Activated T-helper 2 cell treated with anti-CD3 and anti-CD28 coated beads, Interferon-gamma antibody, Interleukin-2, Interleukin-4, amounts not matched to agents 10 μg/mL and 5 μg/mL and 100 μg/mL, durations not matched to agents 14 hours and 24 hours and 36 hours (primary cell): ENCODE data around the gene POLQ. TPM values are rescaled to one million over a fixed set of nuclear protein-coding genes. Genes with fewer than 3 reads are reported as not detected.
"Not testable (repeated sequence)": the region's sequence is repeated elsewhere in the genome, so short reads cannot be mapped to it uniquely, and the experiment has no call there.

ENCODE experiments used
- DNase-seq: peaks from one replicate; pipeline ENCODE4 v3.0.0; 2021; ENCODE audit warnings: low spot score
- H3K27ac Mint-ChIP-seq: one replicate; pipeline ENCODE4 v1.8.0; 2021; ENCODE audit warnings: mixed read lengths
- H3K27me3 Mint-ChIP-seq: one replicate; pipeline ENCODE4 v1.8.0; 2021; ENCODE audit warnings: low read depth, mixed read lengths
- H3K36me3 Mint-ChIP-seq: one replicate; pipeline ENCODE4 v1.8.0; 2021; ENCODE audit warnings: low read depth, mixed read lengths
- H3K4me1 Mint-ChIP-seq: one replicate; pipeline ENCODE4 v1.8.0; 2021; ENCODE audit warnings: low read depth, mixed read lengths
- H3K4me3 Mint-ChIP-seq: one replicate; pipeline ENCODE4 v1.8.0; 2021; ENCODE audit warnings: low read depth, mild to moderate bottlenecking, moderate library complexity, mixed read lengths
- H3K9me3 Mint-ChIP-seq: one replicate; pipeline ENCODE4 v1.8.0; 2021; ENCODE audit warnings: mixed read lengths
- intact Hi-C: fragments of 100-400 bp; cut with micrococcal nuclease; formaldehyde crosslinking; loops from one replicate; pipeline ENCODE4 v1.15.1; 2023
- total RNA-seq: library from RNA; stranded (reverse); gene quantifications from 2 replicates; pipeline ENCODE4 v1.2.3, GENCODE V29; 2022

The POLQ gene
- total RNA-seq, 1 donor from 2014 or later, result 24.0 TPM

DNA sequence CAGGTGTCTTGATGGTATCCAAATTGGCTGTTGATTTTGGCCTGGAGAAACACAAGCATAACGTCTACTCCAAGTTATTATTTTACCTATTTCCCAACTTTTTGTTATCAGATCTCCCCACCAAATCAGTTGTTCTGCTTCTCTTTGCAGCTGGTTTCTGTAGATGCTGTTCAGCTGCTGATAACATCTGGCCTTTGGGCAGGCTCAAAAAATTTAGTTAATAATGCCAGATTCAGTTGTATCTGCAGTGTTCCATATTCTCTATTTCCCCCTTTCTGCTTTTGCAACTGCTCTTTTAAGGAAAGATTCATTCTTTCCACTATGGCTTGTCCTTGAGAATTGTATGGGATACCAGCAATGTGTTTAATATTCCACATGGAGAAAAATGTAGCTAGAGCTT lies 149.8 kb downstream of the POLQ start:
- H3K36me3 Mint-ChIP-seq, H3K4me3 Mint-ChIP-seq, H3K9me3 Mint-ChIP-seq, DNase-seq, H3K27me3 Mint-ChIP-seq, intact Hi-C loops, H3K27ac Mint-ChIP-seq, H3K4me1 Mint-ChIP-seq: not testable (repeated sequence)

DNA sequence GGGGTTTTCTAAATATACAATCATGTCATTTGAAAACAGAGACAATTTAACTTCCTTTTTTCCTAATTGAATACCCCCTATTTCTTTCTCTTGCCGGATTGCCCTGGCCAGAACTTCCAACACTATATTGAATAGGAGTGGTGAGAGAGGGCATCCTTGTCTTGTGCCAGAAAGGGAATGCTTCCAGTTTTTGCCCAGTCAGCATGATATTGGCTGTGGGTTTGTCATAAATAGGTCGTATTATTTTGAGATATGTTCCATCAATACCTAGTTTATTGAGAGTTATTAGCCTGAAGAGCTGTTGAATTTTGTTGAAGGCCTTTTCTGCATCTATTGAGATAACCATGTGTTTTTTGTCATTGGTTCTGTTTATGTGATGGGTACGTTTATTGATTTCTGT lies 157.5 kb downstream of the POLQ start:
- H3K36me3 Mint-ChIP-seq, H3K9me3 Mint-ChIP-seq, H3K4me1 Mint-ChIP-seq, intact Hi-C loops, DNase-seq, H3K27ac Mint-ChIP-seq, H3K27me3 Mint-ChIP-seq, H3K4me3 Mint-ChIP-seq: not testable (repeated sequence)

Other genes starting within 250 kb of the POLQ start
- not detected in 2 replicates for gene ARGFX, start 22.0 kb upstream of the POLQ start, total RNA-seq
- gene FBXO40, start 47.4 kb upstream of the POLQ start, total RNA-seq, result not detected in 2 replicates
- 234 and 243 TPM in 2 replicates for gene HCLS1, start 114.9 kb upstream of the POLQ start, total RNA-seq
- gene GOLGB1, start 203.8 kb upstream of the POLQ start, total RNA-seq, result 26.4 and 28.2 TPM in 2 replicates